SU-DHL-6 (cell line): ENCODE measurements around the gene LINGO4.

ENCODE experiments used
- H2AFZ ChIP-seq: fragments of 200-600 bp; sonication (generic); 2 replicates; pipeline ENCODE4 v1.6.1; 2014; ENCODE audit warnings: low read depth, mild to moderate bottlenecking, moderate library complexity, mixed read lengths, antibody characterized with exemption, low read length; ENCODE audit not compliant: severe bottlenecking
- H3F3A ChIP-seq: fragments of 200-600 bp; shearing (Covaris generic); 2 replicates; pipeline ENCODE4 v1.6.0; 2016; ENCODE audit warnings: antibody characterized with exemption, mild to moderate bottlenecking; ENCODE audit not compliant: insufficient read depth
- H3K27ac ChIP-seq: fragments of 200-600 bp; sonication (generic); 2 replicates; pipeline ENCODE4 v1.5.1; 2016; ENCODE audit warnings: low read depth, mild to moderate bottlenecking, low read length, moderate library complexity, mixed read lengths
- H3K27me3 ChIP-seq: fragments of 200-600 bp; sonication (generic), shearing (Covaris generic); 2 replicates; pipeline ENCODE4 v1.6.0; 2014; ENCODE audit warnings: mild to moderate bottlenecking, low read length
- H3K36me3 ChIP-seq: fragments of 200-600 bp; sonication (generic); 2 replicates; pipeline ENCODE4 v1.6.1; 2014; ENCODE audit warnings: mild to moderate bottlenecking, low read length, mixed read lengths
- H3K4me2 ChIP-seq: fragments of 300-600, 200-600 bp; shearing (Covaris generic), sonication (generic); 2 replicates; pipeline ENCODE4 v1.6.0; 2014; ENCODE audit warnings: low read length, low read depth, mild to moderate bottlenecking; ENCODE audit not compliant: poor library complexity, severe bottlenecking
- H3K4me3 ChIP-seq: fragments of 200-600 bp; sonication (generic); 2 replicates; pipeline ENCODE4 v1.5.1; 2014; ENCODE audit warnings: antibody characterized with exemption, low read length, mild to moderate bottlenecking, mixed read lengths; ENCODE audit not compliant: insufficient read depth, poor library complexity, severe bottlenecking
- H3K79me2 ChIP-seq: fragments of 200-600 bp; sonication (generic); 2 replicates; pipeline ENCODE4 v1.6.1; 2014; ENCODE audit warnings: mild to moderate bottlenecking, low read length, moderate library complexity; ENCODE audit not compliant: insufficient read depth
- H3K9ac ChIP-seq: fragments of 200-600 bp; sonication (generic); 2 replicates; pipeline ENCODE4 v1.7.0; 2014; ENCODE audit warnings: mild to moderate bottlenecking, low read length
- H3K9me2 ChIP-seq: fragments of 200-600 bp; sonication (generic); replicated peaks from 2 replicates; pipeline ENCODE4 v1.6.1; 2014; ENCODE audit warnings: low read length; ENCODE audit not compliant: insufficient read depth
- H3K9me3 ChIP-seq: fragments of 200-600 bp; sonication (generic); 2 replicates; pipeline ENCODE4 v1.6.1; 2014; ENCODE audit warnings: low read length, mixed read lengths; ENCODE audit not compliant: insufficient read depth
- H4K20me1 ChIP-seq: fragments of 200-600 bp; sonication (generic); 2 replicates; pipeline ENCODE4 v1.6.1; 2014; ENCODE audit warnings: low read depth, mild to moderate bottlenecking, antibody characterized with exemption, low read length, moderate library complexity, mixed read lengths
- CTCF ChIP-seq: fragments of 200-600 bp; sonication (generic); IDR thresholded peaks from one replicate; pipeline ENCODE4 v1.5.1; 2017; ENCODE audit warnings: antibody characterized with exemption, mild to moderate bottlenecking, low read length, moderate library complexity; ENCODE audit not compliant: insufficient read depth, poor library complexity, severe bottlenecking
- EZH2phosphoT487 ChIP-seq: fragments of 200-600 bp; sonication (generic), shearing (Covaris generic); conservative IDR thresholded peaks from 2 replicates; pipeline ENCODE4 v1.6.1; 2018; ENCODE audit warnings: mild to moderate bottlenecking, antibody characterized with exemption, low read length, moderate library complexity, mixed read lengths

The LINGO4 gene

GRCh38 chr1:151828921-151829320 is 23.7 kb upstream of the LINGO4 start:
- TF ChIP-seq EZH2phosphoT487 (no peak), CTCF (no peak)
- no peak overlapping the region for H3K9ac ChIP-seq
- no peak overlapping the region for H3K4me2 ChIP-seq
- H3F3A ChIP-seq, result no peaks in the 10 kb centered on the region
- H3K79me2 ChIP-seq, result no peaks in the 10 kb centered on the region
- H3K9me3 ChIP-seq, result no peaks in the 10 kb centered on the region
- no peak overlapping the region for H3K27ac ChIP-seq
- H2AFZ ChIP-seq, result no peak overlapping the region
- H3K36me3 ChIP-seq, result no peaks in the 10 kb centered on the region
- no peak overlapping the region for H3K4me3 ChIP-seq
- H4K20me1 ChIP-seq, result no peaks in the 10 kb centered on the region
- H3K9me2 ChIP-seq, result no peaks in the 10 kb centered on the region
- H3K27me3 ChIP-seq, result no peaks in the 10 kb centered on the region

GRCh38 chr1:151827853-151828252 is 22.6 kb upstream of the LINGO4 start:
- H3F3A ChIP-seq, result no peaks in the 10 kb centered on the region
- H3K79me2 ChIP-seq, result no peaks in the 10 kb centered on the region
- H3K4me3 ChIP-seq, result no peak overlapping the region
- no peaks in the 10 kb centered on the region for H3K9me2 ChIP-seq
- H3K36me3 ChIP-seq, result no peaks in the 10 kb centered on the region
- H3K27me3 ChIP-seq, result no peaks in the 10 kb centered on the region
- H4K20me1 ChIP-seq, result no peaks in the 10 kb centered on the region
- H3K9me3 ChIP-seq, result no peaks in the 10 kb centered on the region
- no peak overlapping the region for H3K27ac ChIP-seq
- no peak overlapping the region for H3K9ac ChIP-seq
- H3K4me2 ChIP-seq, result no peak overlapping the region
- no peak overlapping the region for H2AFZ ChIP-seq
- no peak for TF ChIP-seq CTCF
- TF ChIP-seq EZH2phosphoT487, result no peak

GRCh38 chr1:151825751-151826660 is 20.8 kb upstream of the LINGO4 start:
- H3K9me3 ChIP-seq, result no peaks in the 10 kb centered on the region
- TF ChIP-seq CTCF (no peak), EZH2phosphoT487 (no peak)
- H3K27me3 ChIP-seq, result no peaks in the 10 kb centered on the region
- H4K20me1 ChIP-seq, result no peaks in the 10 kb centered on the region
- H3K4me2 ChIP-seq, result no peak overlapping the region
- no peaks in the 10 kb centered on the region for H3K36me3 ChIP-seq
- H3K79me2 ChIP-seq, result no peaks in the 10 kb centered on the region
- H3K9ac ChIP-seq, result no peak overlapping the region
- H3K9me2 ChIP-seq, result no peaks in the 10 kb centered on the region
- H3K4me3 ChIP-seq, result no peak overlapping the region
- H3F3A ChIP-seq, result no peaks in the 10 kb centered on the region
- no peak overlapping the region for H3K27ac ChIP-seq
- no peak overlapping the region for H2AFZ ChIP-seq
